HepG2 (cell line): ENCODE data around the gene MAN1A1. TPM values are rescaled to one million over a fixed set of nuclear protein-coding genes. Genes with fewer than 3 reads are reported as not detected.

Experiments used
- ATAD3A ChIP-seq: sonication (generic); formaldehyde crosslinking; IDR thresholded peaks from 2 replicates; pipeline ENCODE4 v1.4.0; 2020; ENCODE audit warnings: missing genetic modification reagents
- CHD4 ChIP-seq: fragments of 200-600 bp; sonication (generic); IDR thresholded peaks from 2 replicates; pipeline ENCODE4 v1.7.0; 2017; ENCODE audit warnings: mild to moderate bottlenecking, low read length, borderline replicate concordance
- DZIP1 ChIP-seq: sonication (generic); formaldehyde crosslinking; IDR thresholded peaks from 2 replicates; pipeline ENCODE4 v1.5.0; 2020; ENCODE audit warnings: mild to moderate bottlenecking, missing genetic modification reagents
- KDM6A ChIP-seq: IDR thresholded peaks from 2 replicates; pipeline ENCODE4 v1.6.1; 2016; ENCODE audit warnings: low read depth
- LBX2 ChIP-seq: sonication (generic); formaldehyde crosslinking; IDR thresholded peaks from 2 replicates; pipeline ENCODE4 v1.5.0; 2020; ENCODE audit warnings: missing genetic modification reagents, mild to moderate bottlenecking, borderline replicate concordance
- MXI1 ChIP-seq: IDR thresholded peaks from 3 replicates; pipeline ENCODE4 v1.6.1; 2012; ENCODE audit warnings: low read depth, low read length, inconsistent platforms, borderline replicate concordance
- MYNN ChIP-seq: sonication (generic); formaldehyde crosslinking; IDR thresholded peaks from 2 replicates; pipeline ENCODE4 v1.4.0; 2020; ENCODE audit warnings: mild to moderate bottlenecking, low read depth, missing genetic modification reagents
- POLR2A ChIP-seq, 2 experiments: IDR thresholded peaks; 2 replicates each; pipeline ENCODE4 v1.6.1; 2011; ENCODE audit warnings: low read depth in 2 of 2, low read length in 2 of 2, mild to moderate bottlenecking in 1 of 2, moderate library complexity in 1 of 2; ENCODE audit not compliant: insufficient read depth in 1 of 2
- RAD21 ChIP-seq: fragments of 450-650 bp; formaldehyde crosslinking; IDR thresholded peaks from 2 replicates; pipeline ENCODE4 v1.5.0; 2020; ENCODE audit warnings: mild to moderate bottlenecking
- SMC3 ChIP-seq: IDR thresholded peaks from 2 replicates; pipeline ENCODE4 v1.6.1; 2011; ENCODE audit warnings: low read length, improper control_type of control experiment
- SSRP1 ChIP-seq: IDR thresholded peaks from 2 replicates; pipeline ENCODE4 v1.6.1; 2016; ENCODE audit warnings: control low read depth
- STAG1 ChIP-seq: sonication (generic); formaldehyde crosslinking; IDR thresholded peaks from 2 replicates; pipeline ENCODE4 v1.4.0; 2020; ENCODE audit warnings: missing genetic modification reagents
- SYNCRIP ChIP-seq: fragments of 200-400 bp; formaldehyde crosslinking; IDR thresholded peaks from 2 replicates; pipeline ENCODE4 v1.6.1; 2018; ENCODE audit warnings: mild to moderate bottlenecking, low read depth, low read length; ENCODE audit not compliant: insufficient read depth
- XRCC5 ChIP-seq: fragments of 200-400 bp; formaldehyde crosslinking; optimal IDR thresholded peaks from 2 replicates; pipeline ENCODE3; 2017; ENCODE audit warnings: mild to moderate bottlenecking, low read length
- YEATS4 ChIP-seq: sonication (generic); formaldehyde crosslinking; IDR thresholded peaks from 2 replicates; pipeline ENCODE4 v1.4.0; 2020; ENCODE audit warnings: missing genetic modification reagents, borderline replicate concordance
- ZNF230 ChIP-seq: sonication (generic); formaldehyde crosslinking; IDR thresholded peaks from 2 replicates; pipeline ENCODE4 v1.4.0; 2020; ENCODE audit warnings: mild to moderate bottlenecking, missing genetic modification reagents
- ZNF317 ChIP-seq: sonication (generic); formaldehyde crosslinking; IDR thresholded peaks from 2 replicates; pipeline ENCODE4 v1.5.0; 2020; ENCODE audit warnings: mild to moderate bottlenecking, missing genetic modification reagents
- ZNF33B ChIP-seq: sonication (generic); formaldehyde crosslinking; IDR thresholded peaks from 2 replicates; pipeline ENCODE4 v1.5.1; 2020; ENCODE audit warnings: mild to moderate bottlenecking, missing genetic modification reagents
- ZNF501 ChIP-seq: sonication (generic); formaldehyde crosslinking; IDR thresholded peaks from 2 replicates; pipeline ENCODE4 v1.5.1; 2020; ENCODE audit warnings: mild to moderate bottlenecking, moderate library complexity, missing genetic modification reagents
- ZNF580 ChIP-seq: IDR thresholded peaks from 2 replicates; pipeline ENCODE4 v1.6.1; 2016; ENCODE audit warnings: low read depth, borderline replicate concordance
- ZXDC ChIP-seq: sonication (generic); formaldehyde crosslinking; IDR thresholded peaks from 2 replicates; pipeline ENCODE4 v1.5.0; 2020; ENCODE audit warnings: mild to moderate bottlenecking, missing genetic modification reagents
- polyA plus RNA-seq, 8 experiments: library from polyadenylated mRNA; depleted of rRNA in 3 of 8; stranded (reverse) in 7 of 8; unstranded in 1 of 8; fragments of >200 nt; fragmentation: Illumina TruSeq in 4 of 8; extraction: Trizol in 4 of 8; gene quantifications; 2 replicates each; pipeline versions ENCODE4 v1.2.1 to v1.2.3, GENCODE V29; 2011 to 2016; ENCODE audit warnings: low read depth in 4 of 8, missing spikeins in 1 of 8, mixed read lengths in 1 of 8; ENCODE audit not compliant: insufficient read depth in 1 of 8
- total RNA-seq, 5 experiments: library from RNA; depleted of rRNA; stranded (reverse); fragments of >200 nt; fragmentation: Illumina TruSeq; extraction: Trizol; gene quantifications; 2 replicates each; pipeline ENCODE4 v1.2.3, GENCODE V29; 2016; ENCODE audit warnings: low read depth in 1 of 5
- TF ChIP-seq, protein P1 (sequence below): sonication (generic); formaldehyde crosslinking; IDR thresholded peaks from 2 replicates; pipeline ENCODE4 v1.8.1; 2023; ENCODE audit warnings: mild to moderate bottlenecking, inconsistent platforms, moderate library complexity, missing genetic modification reagents, borderline replicate concordance
- TF ChIP-seq, protein P2 (sequence below): sonication (generic); formaldehyde crosslinking; IDR thresholded peaks from 2 replicates; pipeline ENCODE4 v1.8.1; 2023; ENCODE audit warnings: mild to moderate bottlenecking, missing genetic modification reagents, borderline replicate concordance

MAN1A1 gene
- total and polyA plus RNA-seq, 2 of the 13 experiments (the other 11 are each of a cell fraction or from before 2014, with no cell fraction given) = 156 to 236 TPM

GRCh38 chr6:119129148-119129967 is 220.2 kb downstream of the MAN1A1 start (continued):
- TF ChIP-seq DZIP1 (no peak), POLR2A (IDR thresholded peaks at IDR 0.05; ENCODE audit: insufficient read depth in 1 of 2, low read depth in 2 of 2, low read length in 2 of 2) (no peak), STAG1 (CRISPR knock-in tag) (peak; percentile 78), ATAD3A (CRISPR knock-in tag) (no peak), MXI1 (0 out of 3 replicates have a peak, but pooled peaks have one; percentile 7), ZNF501 (peak; percentile 35; the same call in 1 of the 2 replicates), SSRP1 (CRISPR knock-in tag) (0 out of 2 replicates have a peak, but pooled peaks have one; percentile 31), LBX2 (CRISPR knock-in tag) (no peak), MYNN (CRISPR knock-in tag) (no peak), ZNF33B (CRISPR knock-in tag) (no peak), ZNF580 (CRISPR knock-in tag) (no peak), XRCC5 (peak; percentile 27), YEATS4 (CRISPR knock-in tag) (no peak), SMC3 (peak; percentile 67), RAD21 (CRISPR knock-in tag) (peak; percentile 62), ZNF230 (no peak), ZNF317 (CRISPR knock-in tag) (no peak), ZXDC (peak; percentile 31; the same call in 1 of the 2 replicates), KDM6A (CRISPR knock-in tag) (no peak), CHD4 (peak; percentile 41; the same call in 1 of the 2 replicates), SYNCRIP (no peak)
- TF ChIP-seq, protein P1, sequence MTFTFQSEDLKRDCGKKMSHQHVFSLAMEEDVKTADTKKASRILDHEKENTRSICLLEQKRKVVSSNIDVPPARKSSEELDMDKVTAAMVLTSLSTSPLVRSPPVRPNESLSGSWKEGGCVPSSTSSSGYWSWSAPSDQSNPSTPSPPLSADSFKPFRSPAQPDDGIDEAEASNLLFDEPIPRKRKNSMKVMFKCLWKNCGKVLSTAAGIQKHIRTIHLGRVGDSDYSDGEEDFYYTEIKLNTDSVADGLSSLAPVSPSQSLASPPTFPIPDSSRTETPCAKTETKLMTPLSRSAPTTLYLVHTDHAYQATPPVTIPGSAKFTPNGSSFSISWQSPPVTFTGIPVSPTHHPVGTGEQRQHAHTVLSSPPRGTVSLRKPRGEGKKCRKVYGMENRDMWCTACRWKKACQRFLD (CRISPR knock-in tag) = no peak
- TF ChIP-seq, protein P2, sequence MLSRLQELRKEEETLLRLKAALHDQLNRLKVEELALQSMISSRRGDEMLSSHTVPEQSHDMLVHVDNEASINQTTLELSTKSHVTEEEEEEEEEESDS (CRISPR knock-in tag) = 0 out of 2 replicates have a peak, but pooled peaks have one; percentile 31
